HG03571 (cell line): ENCODE data around the gene USF2.

Experiments
- ATAC-seq: cut with Tn5 transposase; IDR thresholded peaks from one replicate; pipeline ENCODE4 v1.9.1; 2021; ENCODE audit not compliant: unreplicated experiment

The USF2 gene

DNA sequence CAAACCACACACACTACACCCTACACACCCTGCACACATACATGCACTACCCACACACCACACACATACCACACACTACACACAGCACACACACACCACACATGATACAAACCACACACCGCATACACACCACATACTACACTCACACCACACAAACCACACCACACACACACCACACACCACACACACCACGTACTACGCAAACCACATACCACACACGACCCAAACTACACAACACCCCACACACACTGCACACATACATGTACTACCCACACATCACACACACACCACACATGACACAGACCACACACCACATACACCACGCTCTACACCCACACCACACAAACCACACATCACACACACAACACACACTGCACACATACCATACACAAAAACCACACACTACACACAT is 29.8 kb downstream of the USF2 start:
- no peak for ATAC-seq

DNA sequence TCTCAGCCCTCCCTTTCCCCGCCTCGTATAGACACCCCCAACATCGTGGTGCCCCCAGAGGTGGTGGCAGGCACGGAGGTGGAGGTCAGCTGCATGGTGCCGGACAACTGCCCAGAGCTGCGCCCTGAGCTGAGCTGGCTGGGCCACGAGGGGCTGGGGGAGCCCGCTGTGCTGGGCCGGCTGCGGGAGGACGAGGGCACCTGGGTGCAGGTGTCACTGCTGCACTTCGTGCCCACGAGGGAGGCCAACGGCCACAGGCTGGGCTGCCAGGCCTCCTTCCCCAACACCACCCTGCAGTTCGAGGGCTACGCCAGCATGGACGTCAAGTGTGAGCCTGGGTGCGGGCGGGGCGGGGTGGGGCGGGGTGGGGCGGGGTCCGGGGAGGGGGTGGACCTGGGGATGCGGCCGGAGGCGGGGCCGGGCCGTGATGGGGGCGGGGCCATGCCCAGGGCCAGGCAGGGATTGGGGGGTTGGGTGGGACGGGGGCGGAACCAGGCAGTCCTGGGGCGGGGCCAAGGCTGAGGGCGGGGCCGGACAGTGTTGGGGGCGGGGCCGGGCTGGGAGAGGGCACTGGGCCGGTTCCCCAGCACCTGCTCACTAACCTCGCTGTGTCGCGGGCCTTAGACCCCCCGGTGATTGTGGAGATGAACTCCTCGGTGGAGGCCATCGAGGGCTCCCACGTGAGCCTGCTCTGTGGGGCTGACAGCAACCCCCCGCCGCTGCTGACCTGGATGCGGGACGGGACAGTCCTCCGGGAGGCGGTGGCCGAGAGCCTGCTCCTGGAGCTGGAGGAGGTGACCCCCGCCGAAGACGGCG is 31.0 kb downstream of the USF2 start:
- no peak for ATAC-seq

DNA sequence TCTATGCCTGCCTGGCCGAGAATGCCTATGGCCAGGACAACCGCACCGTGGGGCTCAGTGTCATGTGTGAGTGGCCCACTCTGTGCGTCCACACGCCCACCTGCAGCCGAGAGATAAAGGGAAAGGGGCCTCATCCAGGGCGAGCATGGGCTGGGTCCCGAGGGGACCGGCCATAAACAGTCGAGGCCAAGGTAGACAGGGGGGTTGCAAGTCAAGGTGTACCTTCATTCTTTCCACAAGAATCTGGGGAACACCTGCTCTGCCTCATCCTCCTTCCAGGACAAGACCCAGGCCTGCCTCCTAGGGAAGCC is 31.5 kb downstream of the USF2 start:
- no peak for ATAC-seq

DNA sequence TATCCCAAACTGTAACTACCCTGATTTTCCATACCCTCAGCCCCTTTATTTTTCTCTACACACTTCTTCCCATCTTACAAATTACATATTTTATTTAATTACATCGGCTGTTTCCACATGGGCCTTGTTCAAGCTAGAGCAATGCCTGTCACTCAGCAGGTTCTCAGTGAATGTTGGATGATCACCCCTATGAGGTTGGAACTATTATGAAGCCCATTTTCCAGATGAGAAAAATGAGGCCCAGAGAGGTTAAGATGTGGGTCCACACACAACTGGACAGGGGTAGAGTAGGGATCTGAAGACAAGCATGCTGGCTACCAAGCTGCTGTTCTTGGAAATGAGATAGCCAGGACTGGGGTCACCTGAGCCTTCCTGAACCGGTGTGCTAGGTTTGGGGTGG is 33.2 kb downstream of the USF2 start:
- ATAC-seq = no peak

DNA sequence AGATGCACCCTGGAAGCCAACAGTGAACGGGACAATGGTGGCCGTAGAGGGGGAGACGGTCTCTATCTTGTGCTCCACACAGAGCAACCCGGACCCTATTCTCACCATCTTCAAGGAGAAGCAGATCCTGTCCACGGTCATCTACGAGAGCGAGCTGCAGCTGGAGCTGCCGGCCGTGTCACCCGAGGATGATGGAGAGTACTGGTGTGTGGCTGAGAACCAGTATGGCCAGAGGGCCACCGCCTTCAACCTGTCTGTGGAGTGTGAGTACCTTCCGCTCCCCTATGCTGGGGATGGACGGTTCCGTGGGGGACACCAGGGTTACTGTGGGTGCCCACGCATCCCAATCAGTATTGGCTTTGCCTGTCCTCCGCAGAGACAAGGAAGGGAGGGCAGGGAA is 33.7 kb downstream of the USF2 start:
- no peak for ATAC-seq

DNA sequence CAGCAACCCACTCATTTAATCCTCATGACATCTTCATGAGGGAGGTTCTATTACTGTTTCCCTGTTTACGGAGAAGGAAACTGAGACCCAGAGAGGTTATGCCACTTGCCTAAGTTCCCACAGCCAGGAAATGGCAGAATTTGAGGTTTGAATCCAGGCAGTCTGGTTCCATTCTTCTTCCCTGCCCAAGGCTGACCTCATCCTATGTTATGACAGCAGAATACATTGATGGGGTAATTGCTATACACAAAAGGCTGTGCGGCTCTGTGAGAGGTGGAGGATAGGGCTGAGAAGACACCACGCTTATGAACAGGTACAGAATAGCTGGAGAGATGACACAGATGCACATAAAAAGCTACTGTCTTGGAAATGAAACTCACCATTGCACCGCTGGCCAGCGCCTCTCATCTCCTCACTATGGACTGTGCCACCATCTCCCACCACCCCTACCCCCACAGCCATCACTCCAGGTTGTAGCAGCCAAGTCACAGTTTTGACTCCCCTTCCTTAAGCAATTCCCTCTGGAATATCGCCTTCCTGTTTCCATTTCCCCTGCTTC is 34.7 kb downstream of the USF2 start:
- ATAC-seq = no peak

DNA sequence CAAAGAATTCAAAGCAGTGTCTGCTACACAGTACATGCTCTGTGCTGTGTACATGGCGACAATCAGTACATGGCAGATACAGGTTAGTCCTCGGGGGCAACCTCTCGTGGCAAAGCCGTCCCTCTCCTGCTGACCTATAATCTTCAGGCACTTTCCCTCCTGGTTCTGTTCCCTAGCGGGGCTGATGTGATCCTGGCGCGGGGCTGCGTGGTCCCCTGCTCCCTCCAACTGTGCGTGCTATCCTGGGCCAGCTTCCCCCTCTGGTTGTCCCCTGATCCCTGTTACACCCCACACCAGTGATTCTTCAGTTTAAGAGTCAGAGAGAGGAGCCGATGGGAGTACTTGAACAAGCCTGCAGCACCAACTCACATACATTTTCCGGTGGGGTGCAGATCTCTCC is 35.3 kb downstream of the USF2 start:
- ATAC-seq = no peak

DNA sequence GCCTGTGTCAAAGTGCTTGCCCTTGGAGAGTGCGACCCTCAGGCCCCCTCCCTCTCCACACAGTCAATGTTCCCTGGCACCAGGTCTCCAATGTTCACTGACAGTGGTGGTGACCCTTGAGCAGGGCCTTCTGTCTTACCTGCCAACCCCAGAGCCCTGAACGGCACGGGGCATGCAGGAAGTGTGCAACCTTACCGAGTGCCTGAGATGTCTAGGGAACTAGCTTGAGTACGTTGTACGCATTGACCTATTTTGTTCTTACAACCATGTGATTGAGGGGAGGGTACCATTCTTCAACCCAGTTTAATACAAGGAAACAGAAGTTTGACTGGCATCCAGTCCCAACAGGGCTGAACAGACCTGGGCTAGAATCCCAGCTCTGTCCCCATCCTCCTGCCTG is 36.4 kb downstream of the USF2 start:
- ATAC-seq = no peak

DNA sequence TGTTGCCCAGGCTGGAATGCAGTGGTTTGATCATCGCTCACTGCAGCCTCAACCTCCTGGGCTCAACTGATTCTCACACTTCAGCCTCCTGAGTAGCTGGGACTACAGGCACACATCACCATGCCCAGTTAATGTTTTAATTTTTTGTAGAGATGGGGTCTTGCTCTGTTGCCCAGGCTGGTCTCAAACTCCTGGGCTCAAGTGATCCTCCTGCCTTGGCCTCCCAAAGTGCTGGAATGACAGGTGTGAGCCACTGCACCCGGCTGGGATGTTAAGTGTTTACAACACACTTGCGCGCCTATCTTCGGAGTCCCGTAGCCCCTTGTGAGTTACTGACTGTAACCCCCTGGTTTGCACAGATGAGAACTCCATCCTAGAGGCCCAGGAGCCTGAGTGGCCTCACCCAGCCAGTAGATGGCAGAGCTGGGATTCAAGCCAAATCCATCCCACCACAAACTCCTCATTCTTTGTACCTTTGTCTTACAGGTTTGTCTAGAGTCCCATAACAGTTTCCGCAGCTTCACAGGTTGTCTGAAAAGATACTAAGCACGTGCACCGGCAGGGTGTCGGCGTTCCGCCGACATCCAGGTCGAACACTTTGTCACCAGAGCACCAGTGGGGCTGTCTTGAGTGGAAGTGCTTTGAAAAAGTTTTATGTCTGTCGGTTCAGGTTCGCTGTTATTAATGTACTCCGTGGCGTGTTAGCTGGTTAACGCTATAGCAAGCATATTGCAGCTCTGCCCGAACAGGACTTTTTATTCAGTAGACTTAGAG is 37.9 kb downstream of the USF2 start:
- no peak for ATAC-seq

DNA sequence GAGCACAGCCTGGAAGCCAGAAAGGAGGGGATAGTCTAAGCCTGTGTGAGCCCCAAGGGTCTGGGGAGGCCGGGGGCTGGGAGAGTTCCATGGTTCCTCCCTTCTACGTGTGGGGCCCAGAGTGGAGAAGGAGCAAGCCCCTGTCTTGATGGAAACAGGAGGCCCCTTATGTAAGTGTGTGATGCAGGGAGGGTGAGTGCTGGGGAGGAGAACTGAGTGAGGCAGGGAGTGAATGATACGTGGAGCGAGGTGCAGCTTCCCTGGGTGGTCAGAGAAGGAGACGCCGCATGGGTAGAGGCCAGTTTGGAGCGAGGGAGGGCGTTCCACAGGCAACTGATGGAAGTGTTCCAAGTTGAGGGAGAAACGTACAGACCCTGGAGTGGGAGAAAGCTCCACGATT is 39.2 kb downstream of the USF2 start:
- ATAC-seq = no peak

DNA sequence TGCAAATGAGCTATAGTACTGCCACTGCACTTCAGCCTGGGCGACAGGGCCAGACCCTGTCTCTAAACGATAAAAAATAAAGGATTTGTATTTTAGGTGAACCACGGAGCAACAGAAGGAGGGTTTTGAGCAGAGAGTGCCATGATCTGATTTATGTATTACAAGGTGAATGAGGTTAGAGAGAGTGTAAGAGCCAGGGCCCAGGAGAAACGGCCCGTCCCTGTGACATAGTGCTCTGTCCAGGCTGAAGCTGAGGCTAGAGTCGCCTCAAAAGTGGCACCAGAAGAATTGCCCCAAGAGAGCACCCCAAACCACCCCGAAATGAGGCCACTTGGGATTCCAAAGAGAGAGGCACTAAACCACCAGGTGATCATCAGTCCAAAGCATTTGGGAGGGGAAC is 40.1 kb downstream of the USF2 start:
- ATAC-seq = no peak

DNA sequence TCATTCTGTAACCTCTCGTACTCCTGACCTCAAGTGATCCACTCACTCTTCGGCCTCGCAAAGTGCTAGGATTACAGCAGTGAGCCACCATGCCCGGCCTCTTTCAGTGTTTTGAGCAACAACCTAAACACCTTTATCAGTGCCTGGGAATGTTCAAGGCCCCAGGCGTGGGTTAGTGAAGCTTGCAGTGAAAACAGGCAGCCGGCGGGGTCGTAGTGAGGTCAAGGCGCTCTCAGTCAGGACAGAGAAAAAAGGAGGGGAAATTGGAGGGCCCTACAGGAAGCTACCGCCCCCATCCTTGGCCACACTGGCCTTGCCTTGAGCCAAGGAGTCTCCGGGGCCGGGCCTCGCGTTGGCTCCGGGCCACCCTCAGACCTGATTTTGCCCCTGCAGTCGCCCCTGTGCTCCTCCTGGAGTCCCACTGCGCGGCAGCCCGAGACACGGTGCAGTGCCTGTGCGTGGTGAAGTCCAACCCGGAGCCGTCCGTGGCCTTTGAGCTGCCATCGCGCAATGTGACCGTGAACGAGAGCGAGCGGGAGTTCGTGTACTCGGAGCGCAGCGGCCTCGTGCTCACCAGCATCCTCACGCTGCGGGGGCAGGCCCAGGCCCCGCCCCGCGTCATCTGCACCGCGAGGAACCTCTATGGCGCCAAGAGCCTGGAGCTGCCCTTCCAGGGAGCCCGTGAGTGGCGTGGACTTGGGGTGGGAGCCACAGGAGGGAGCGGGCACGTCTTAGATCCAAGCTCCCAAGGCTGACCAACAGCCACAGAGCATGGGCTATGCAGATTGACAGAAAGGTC is 40.9 kb downstream of the USF2 start:
- ATAC-seq = no peak

DNA sequence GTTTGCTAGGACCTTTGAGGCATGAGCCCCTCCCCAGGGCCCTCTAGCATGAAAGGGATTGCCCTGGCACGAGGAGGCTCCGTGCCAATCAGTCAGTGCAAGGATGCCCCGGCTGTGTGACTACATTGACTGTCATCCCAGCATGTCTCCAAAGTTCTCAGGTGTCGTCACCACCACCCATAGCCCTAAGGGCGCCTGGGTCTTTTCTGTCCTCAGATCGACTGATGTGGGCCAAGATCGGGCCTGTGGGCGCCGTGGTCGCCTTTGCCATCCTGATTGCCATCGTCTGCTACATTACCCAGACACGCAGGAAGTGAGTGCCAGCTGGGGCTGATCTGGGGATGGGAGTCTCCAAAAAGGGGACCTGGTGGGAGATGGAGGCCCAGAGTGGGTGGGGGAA is 41.6 kb downstream of the USF2 start:
- no peak for ATAC-seq

DNA sequence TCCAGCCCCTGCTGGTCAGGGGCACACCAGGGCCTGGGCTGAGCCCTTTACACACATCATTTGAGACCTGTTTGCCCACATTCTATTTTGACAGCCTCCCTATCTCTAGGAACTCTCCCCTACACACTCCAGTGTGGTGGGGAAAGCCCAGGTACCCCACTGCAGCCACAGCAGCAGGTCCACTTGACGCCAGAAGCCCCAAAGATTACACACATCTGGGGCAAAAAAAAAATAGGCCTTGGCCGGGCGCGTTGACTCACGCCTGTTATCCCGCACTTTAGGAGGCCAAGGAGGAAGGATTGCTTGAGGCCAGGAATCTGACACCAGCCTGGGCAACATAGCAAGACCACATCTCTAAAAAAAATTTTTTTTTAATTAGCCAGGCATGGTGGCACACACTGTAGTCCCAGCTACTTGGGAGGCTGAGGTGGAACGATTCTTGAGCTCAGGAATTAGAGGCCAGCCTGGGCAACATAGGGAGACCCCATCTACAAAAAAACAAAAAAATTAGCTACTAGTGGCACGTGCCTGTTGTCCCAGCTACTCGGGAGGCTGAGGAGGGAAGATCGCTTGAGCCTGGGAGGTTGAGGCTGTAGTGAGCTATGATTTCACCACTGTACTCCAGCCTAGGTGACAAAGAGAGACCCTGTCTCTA is 42.2 kb downstream of the USF2 start:
- ATAC-seq = no peak

DNA sequence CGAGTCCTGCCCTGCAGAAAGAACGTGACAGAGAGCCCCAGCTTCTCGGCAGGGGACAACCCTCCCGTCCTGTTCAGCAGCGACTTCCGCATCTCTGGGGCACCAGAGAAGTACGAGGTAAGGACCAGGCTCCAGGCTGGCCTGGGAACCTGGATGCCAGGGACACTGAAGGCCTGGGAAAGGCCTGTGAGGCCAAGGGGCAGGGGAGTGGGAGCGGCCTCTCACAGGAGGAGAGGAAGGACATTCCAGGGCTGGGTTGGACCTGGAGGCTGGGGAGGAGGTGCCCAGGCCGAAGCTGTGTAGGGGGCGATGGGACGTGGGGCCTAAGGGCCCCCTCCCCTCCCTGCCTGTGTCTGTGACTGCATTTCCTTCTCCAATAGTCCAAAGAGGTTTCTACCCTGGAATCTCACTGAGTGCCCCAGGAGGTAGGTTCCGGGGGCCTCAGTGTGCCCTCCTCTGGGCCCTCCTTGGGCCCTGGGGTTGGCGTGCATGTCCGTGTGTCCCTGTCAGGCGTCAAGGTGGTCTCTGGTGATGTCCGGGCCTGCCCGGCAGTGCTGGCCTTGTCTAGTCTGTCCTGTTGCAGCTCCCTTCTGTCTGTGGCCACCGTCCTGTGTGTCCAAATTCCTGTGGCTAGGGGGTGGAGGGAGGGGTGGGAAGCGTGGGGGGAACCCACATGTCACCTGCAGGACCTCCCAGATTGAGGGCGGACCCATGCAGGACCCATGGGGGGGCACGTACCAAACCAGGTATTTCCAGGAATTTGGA is 43.3 kb downstream of the USF2 start:
- no peak for ATAC-seq

DNA sequence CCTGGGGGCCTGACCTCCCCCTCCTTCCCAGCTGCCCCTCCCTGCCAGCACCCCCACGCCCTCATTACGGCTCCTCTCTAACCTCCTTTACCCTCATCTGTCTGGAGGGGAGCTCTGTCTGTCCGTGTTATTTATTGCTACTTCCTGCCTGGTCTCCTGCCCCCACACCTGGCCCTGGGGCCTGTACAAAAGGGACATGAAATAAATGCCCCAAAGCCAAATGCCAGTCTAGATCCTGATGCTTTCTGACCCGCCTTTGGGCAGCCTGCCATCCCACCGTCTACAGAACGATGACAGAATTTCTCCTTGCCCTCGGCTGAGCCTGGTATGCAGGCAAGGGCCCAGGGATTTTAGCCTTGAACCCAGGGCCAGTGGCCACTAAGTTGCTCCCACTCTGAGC is 44.8 kb downstream of the USF2 start:
- no peak for ATAC-seq

DNA sequence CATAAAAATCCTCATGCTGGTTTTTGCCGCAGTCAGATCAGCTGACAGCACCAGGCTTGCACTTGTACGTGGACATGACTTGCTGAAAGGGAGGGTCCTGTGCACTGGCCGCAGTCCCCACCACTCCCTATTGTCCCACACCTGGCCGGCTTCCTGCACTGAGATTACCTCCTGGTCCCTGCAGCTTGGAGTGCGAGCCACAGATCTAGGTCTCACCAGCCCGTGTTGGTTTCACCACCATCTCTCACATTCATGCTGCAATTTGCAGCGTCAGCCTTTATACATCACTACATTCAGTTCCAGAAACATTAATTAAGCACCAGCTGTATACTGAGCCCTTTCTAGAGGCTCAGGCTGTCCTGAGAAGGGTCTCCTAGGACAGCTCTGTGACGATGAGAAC is 45.3 kb downstream of the USF2 start:
- ATAC-seq = no peak

DNA sequence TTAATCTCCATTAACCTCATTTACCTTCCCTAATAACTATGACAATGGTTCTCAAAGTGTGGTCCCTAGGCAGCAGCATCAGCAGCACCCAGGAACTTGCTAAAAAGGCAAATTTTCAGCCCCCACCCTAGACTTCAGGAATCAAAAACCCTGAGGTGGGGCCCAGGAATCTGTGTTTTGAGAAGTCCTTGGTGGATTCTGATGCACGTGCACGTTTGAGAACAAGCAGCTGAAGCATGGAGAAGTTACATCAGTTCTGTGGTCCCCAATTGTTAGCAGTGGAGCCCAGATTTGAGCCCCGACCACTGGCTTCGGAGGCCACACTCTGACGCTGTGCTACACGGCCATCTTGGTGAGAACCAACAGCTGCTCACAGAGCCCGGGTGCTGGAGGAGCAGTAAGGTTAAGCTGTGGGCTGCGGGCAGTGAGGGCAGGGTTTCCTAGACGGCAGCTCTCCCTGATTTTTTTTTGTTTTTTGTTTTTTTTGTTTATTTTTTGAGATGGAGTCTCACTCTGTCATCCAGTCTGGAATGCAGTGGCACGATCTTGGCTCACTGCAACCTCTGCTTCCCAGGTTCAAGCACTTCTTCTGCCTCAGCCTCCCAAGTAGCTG is 46.2 kb downstream of the USF2 start:
- ATAC-seq = no peak

DNA sequence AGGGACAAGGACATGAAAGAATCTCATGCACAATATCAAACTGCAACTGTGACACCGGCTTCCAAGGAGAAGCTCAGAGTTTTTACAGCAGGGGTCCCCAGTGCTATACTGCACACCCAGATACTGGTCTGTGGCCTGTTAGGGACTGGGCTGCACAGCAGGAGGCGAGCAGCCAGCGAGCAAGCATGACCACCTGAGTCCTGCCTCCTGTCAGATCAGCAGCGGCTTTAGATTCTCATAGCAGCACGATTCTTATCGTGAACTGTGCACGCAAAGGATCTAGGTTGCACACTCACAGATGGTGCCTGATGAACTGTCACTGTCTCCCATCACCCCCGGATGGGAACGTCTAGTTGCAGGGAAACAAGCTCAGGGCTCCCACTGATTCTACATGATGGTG is 47.1 kb downstream of the USF2 start:
- ATAC-seq = no peak

DNA sequence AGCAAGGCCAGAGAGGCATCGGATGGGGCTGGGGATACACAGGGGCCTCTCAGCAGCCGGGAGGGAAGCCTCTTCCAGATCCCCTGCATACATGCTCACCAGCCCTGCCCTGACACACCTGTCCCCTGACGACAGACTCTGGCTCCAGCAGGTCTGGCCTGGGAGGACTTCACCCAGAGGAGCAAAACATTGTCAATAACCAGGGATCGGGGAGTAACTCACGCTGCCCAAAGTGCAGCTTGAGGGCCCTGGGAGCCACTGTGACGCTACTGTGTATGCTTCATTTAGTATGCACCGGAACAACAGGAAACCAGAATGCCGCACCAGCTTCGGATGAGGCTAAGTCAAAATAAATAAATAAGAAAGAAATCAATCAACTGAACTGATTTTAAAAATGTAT is 47.8 kb downstream of the USF2 start:
- ATAC-seq = no peak
